WERI-Rb-1 (cell line): ENCODE data around the gene CLDN2.

Source experiments
- DNase-seq: peaks from one replicate; pipeline ENCODE4 v3.0.0-alpha.2; 2020
- H3K27ac ChIP-seq: fragments of 250-450 bp; sonication (Bioruptor Pico); 2 replicates; pipeline ENCODE4 v1.5.1; 2020; ENCODE audit warnings: mild to moderate bottlenecking, moderate library complexity
- H3K27me3 ChIP-seq: fragments of 250-450 bp; sonication (Bioruptor Pico); 2 replicates; pipeline ENCODE4 v1.5.1; 2021; ENCODE audit warnings: mild to moderate bottlenecking, low read depth, moderate library complexity; ENCODE audit not compliant: insufficient read depth, severe bottlenecking
- H3K36me3 ChIP-seq: fragments of 250-450 bp; sonication (Bioruptor Pico); 2 replicates; pipeline ENCODE4 v1.5.1; 2020; ENCODE audit warnings: mild to moderate bottlenecking, moderate library complexity
- H3K4me3 ChIP-seq: 2 replicates; pipeline ENCODE4 v1.5.1; 2011; ENCODE audit warnings: low read depth, mild to moderate bottlenecking, control low read depth, low read length
- H3K9me3 ChIP-seq: fragments of 250-450 bp; sonication (Bioruptor Pico); 2 replicates; pipeline ENCODE4 v1.5.1; 2021; ENCODE audit warnings: mild to moderate bottlenecking, moderate library complexity; ENCODE audit not compliant: severe bottlenecking
- CTCF ChIP-seq: IDR thresholded peaks from 2 replicates; pipeline ENCODE4 v1.5.1; 2011; ENCODE audit warnings: low read depth, mild to moderate bottlenecking, control low read depth, inconsistent platforms, low read length

Gene CLDN2

DNA sequence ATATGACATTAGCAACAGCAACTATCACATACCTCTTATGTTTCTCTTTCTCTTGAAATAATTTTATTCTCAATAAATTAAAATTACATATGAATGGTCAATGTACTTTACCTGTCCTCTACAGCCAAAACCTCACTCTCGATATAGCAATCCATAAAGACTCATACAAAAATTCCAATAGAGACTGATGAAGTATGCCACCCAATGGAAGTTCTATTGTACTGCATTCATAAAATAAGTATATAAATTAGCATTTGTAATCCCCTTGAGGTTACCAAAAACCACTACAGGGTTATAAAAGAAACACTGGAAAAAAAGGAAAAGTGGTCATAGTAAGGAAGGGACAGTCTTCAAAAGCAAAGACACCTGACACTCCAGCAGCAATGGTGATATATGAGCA is 32.8 kb downstream of the CLDN2 start:
- Histone ChIP-seq H3K4me3 (no peak overlapping the region), H3K27ac (no peak overlapping the region), H3K27me3 (no peaks in the 10 kb centered on the region), H3K9me3 (no peaks in the 10 kb centered on the region), H3K36me3 (no peaks in the 10 kb centered on the region)
- no peak for TF ChIP-seq CTCF
- no peak for DNase-seq

GRCh38 chrX:106954041-106954440 is 33.8 kb downstream of the CLDN2 start:
- DNase-seq = no peak
- Histone ChIP-seq H3K27me3 (no peaks in the 10 kb centered on the region), H3K4me3 (no peak overlapping the region), H3K9me3 (no peaks in the 10 kb centered on the region), H3K27ac (no peak overlapping the region), H3K36me3 (no peaks in the 10 kb centered on the region)
- no peak for TF ChIP-seq CTCF

GRCh38 chrX:106955004-106955772 is 35.0 kb downstream of the CLDN2 start:
- TF ChIP-seq CTCF = no peak

GRCh38 chrX:106957856-106958255 is 37.7 kb downstream of the CLDN2 start:
- Histone ChIP-seq H3K27ac (no peak overlapping the region), H3K4me3 (no peak overlapping the region), H3K27me3 (peaks cover 2% of the 10 kb centered on the region), H3K9me3 (no peaks in the 10 kb centered on the region), H3K36me3 (no peaks in the 10 kb centered on the region)
- TF ChIP-seq CTCF = no peak
- DNase-seq = no peak

More at GRCh38 chrX:106955004-106955772, 35.0 kb downstream of the CLDN2 start:
- Histone ChIP-seq H3K27ac (no peak overlapping the region), H3K27me3 (no peaks in the 10 kb centered on the region), H3K36me3 (no peaks in the 10 kb centered on the region), H3K9me3 (no peaks in the 10 kb centered on the region), H3K4me3 (no peak overlapping the region)
- DNase-seq = no peak

DNA sequence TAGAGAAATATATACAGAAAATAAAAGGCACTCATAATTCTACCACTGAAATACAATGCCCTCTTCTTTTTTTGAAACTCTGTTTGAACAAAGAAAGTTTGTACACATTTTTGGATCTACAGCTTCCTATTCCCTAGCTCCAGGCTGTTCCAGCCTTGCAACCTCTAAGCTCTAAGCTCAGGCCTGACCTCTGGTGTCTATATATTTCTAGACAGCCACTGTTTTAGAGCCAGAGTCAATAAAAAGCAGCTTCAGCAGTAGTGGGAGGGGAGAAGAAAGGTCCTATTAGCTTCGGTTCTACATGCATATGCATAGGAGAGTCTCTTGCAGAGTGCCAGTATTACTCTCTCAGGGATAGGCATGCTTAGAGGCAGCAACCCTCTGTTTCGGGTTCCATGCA is 39.7 kb downstream of the CLDN2 start:
- Histone ChIP-seq H3K4me3 (no peak overlapping the region), H3K27ac (no peak overlapping the region), H3K9me3 (no peaks in the 10 kb centered on the region), H3K27me3 (peaks cover 2% of the 10 kb centered on the region), H3K36me3 (no peaks in the 10 kb centered on the region)
- no peak for DNase-seq
- no peak for TF ChIP-seq CTCF

DNA sequence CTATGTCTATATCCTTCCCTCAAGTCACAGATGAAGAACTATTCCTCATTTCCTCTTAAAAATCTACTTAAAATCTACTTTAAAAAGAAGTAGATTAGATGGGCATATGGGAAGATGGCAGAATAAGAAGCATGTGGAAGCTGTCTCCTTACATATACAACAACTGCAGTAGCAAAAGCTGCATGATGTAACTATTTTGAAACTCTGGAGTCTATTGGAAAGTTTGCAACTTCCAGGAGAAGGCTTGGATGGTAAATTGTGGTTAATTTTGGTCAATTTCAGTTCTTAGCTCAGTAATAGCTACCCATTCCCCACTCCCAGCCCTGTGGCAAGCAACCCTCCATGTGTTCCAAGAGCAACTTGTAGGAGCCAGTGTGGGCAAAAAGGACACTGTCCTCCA is 42.9 kb downstream of the CLDN2 start:
- H3K9me3 ChIP-seq = no peaks in the 10 kb centered on the region
- peaks cover 2% of the 10 kb centered on the region for H3K27me3 ChIP-seq
- DNase-seq = no peak
- H3K36me3 ChIP-seq = no peaks in the 10 kb centered on the region
- TF ChIP-seq CTCF = no peak
- H3K4me3 ChIP-seq = no peak overlapping the region
- no peak overlapping the region for H3K27ac ChIP-seq
